Brain microvascular endothelial cell (primary cell): ENCODE data around the gene VAC14.

ENCODE experiments used
- DNase-seq: peaks from one replicate; pipeline ENCODE4 v3.0.0-alpha.2; 2020
- H3K27ac ChIP-seq: fragments of 250-450 bp; sonication (Bioruptor Pico); 2 replicates; pipeline ENCODE4 v1.5.1; 2020; ENCODE audit warnings: mild to moderate bottlenecking, moderate library complexity
- H3K27me3 ChIP-seq: fragments of 250-450 bp; sonication (Bioruptor Pico); replicated peaks from 2 replicates; pipeline ENCODE4 v1.5.1; 2020; ENCODE audit warnings: mild to moderate bottlenecking
- H3K36me3 ChIP-seq: fragments of 250-450 bp; sonication (Bioruptor Pico); replicated peaks from 2 replicates; pipeline ENCODE4 v1.5.1; 2020; ENCODE audit warnings: mild to moderate bottlenecking
- H3K4me3 ChIP-seq: 2 replicates; pipeline ENCODE4 v1.5.1; 2011; ENCODE audit warnings: low read depth, mild to moderate bottlenecking, control low read depth, low read length, moderate library complexity
- in situ Hi-C: cut with HindIII; loops from 2 replicates; pipeline ENCODE4 v1.10.0; 2017; ENCODE audit warnings: low sequenced_read_pairs, low pct_ligation_motif_present
- TF ChIP-seq, protein P1 (sequence below): IDR thresholded peaks from 2 replicates; pipeline ENCODE4 v1.5.1; 2011; ENCODE audit warnings: low read depth, mild to moderate bottlenecking, moderate library complexity, low read length, control low read depth, inconsistent platforms; ENCODE audit errors: missing control alignments

The VAC14 gene

GRCh38 chr16:70780546-70780945 is 20.4 kb downstream of the VAC14 start:
- Histone ChIP-seq H3K27me3 (no peaks in the 10 kb centered on the region), H3K4me3 (no peak overlapping the region), H3K36me3 (peaks cover 39% of the 10 kb centered on the region), H3K27ac (no peak overlapping the region)
- TF ChIP-seq, protein P1, sequence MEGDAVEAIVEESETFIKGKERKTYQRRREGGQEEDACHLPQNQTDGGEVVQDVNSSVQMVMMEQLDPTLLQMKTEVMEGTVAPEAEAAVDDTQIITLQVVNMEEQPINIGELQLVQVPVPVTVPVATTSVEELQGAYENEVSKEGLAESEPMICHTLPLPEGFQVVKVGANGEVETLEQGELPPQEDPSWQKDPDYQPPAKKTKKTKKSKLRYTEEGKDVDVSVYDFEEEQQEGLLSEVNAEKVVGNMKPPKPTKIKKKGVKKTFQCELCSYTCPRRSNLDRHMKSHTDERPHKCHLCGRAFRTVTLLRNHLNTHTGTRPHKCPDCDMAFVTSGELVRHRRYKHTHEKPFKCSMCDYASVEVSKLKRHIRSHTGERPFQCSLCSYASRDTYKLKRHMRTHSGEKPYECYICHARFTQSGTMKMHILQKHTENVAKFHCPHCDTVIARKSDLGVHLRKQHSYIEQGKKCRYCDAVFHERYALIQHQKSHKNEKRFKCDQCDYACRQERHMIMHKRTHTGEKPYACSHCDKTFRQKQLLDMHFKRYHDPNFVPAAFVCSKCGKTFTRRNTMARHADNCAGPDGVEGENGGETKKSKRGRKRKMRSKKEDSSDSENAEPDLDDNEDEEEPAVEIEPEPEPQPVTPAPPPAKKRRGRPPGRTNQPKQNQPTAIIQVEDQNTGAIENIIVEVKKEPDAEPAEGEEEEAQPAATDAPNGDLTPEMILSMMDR: no peak
- in situ Hi-C loops: no loop called here
- no peak for DNase-seq

GRCh38 chr16:70779361-70779760 is 21.6 kb downstream of the VAC14 start:
- H3K36me3 ChIP-seq: peaks cover 35% of the 10 kb centered on the region
- H3K4me3 ChIP-seq: no peak overlapping the region
- no peak overlapping the region for H3K27ac ChIP-seq
- TF ChIP-seq, protein P1: no peak
- DNase-seq: no peak
- in situ Hi-C loops: no loop called here
- no peaks in the 10 kb centered on the region for H3K27me3 ChIP-seq

- Histone ChIP-seq H3K27me3 (no peaks in the 10 kb centered on the region), H3K4me3 (no peak overlapping the region), H3K27ac (no peak overlapping the region), H3K36me3 (peaks cover 34% of the 10 kb centered on the region)
- peak; percentile 83 for DNase-seq
- in situ Hi-C loops: no loop called here
- TF ChIP-seq, protein P1: no peak
Measured at GRCh38 chr16:70778901-70779309, 22.1 kb downstream of the VAC14 start.

GRCh38 chr16:70777973-70778406 is 23.0 kb downstream of the VAC14 start:
- in situ Hi-C loops: no loop called here
- Histone ChIP-seq H3K36me3 (peaks cover 28% of the 10 kb centered on the region), H3K27me3 (no peaks in the 10 kb centered on the region), H3K27ac (no peak overlapping the region), H3K4me3 (no peak overlapping the region)
- DNase-seq: peak; percentile 21
- TF ChIP-seq, protein P1: no peak

GRCh38 chr16:70777496-70777895 is 23.5 kb downstream of the VAC14 start:
- H3K27ac ChIP-seq: no peak overlapping the region
- in situ Hi-C loops: no loop called here
- TF ChIP-seq, protein P1: no peak

DNA sequence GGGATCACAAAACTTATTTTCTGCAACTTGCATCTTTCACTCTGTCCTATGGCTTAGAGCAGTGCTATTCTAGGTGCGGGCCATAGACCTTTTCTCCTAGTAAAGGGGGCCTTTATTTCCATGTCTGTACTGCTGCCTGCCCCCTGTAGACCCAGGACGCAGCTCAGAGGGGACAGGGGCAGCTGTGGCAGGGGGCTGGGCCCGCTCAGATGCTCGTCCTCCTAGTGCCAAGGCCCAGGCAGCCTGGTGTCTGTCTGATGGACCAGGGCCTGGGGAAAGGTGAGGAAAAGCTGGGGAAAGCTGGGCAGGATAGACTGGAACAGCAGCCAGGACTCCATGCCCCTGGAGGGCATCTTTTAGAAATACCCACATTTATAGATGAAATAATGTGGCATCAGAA is 25.6 kb downstream of the VAC14 start:
- Histone ChIP-seq H3K27me3 (no peaks in the 10 kb centered on the region), H3K27ac (no peak overlapping the region), H3K36me3 (peaks cover 6% of the 10 kb centered on the region), H3K4me3 (no peak overlapping the region)
- in situ Hi-C loops: no loop called here
- TF ChIP-seq, protein P1: no peak
- no peak for DNase-seq

More at GRCh38 chr16:70777496-70777895, 23.5 kb downstream of the VAC14 start:
- no peak for DNase-seq
- H3K27me3 ChIP-seq: no peaks in the 10 kb centered on the region
- peaks cover 23% of the 10 kb centered on the region for H3K36me3 ChIP-seq
- H3K4me3 ChIP-seq: no peak overlapping the region
